ACC112 (cell line): ENCODE data around the gene FANK1.
"Not testable (repeated sequence)": the region's sequence is repeated elsewhere in the genome, so short reads cannot be mapped to it uniquely, and the experiment has no call there.

Experiments
- H2AFZ ChIP-seq: fragments of 200-600 bp; sonication (generic); one replicate; pipeline ENCODE4 v1.6.0; 2017; ENCODE audit warnings: antibody characterized with exemption, low read length; ENCODE audit not compliant: unreplicated experiment
- H3K27ac ChIP-seq: fragments of 200-600 bp; sonication (generic); 2 replicates; pipeline ENCODE4 v1.5.1; 2014; ENCODE audit warnings: low read depth, mild to moderate bottlenecking, antibody characterized with exemption, low read length, moderate library complexity
- H3K27me3 ChIP-seq: fragments of 200-600 bp; sonication (generic); 2 replicates; pipeline ENCODE4 v1.6.1; 2014; ENCODE audit warnings: mild to moderate bottlenecking, antibody characterized with exemption, low read length, moderate library complexity, mixed read lengths; ENCODE audit not compliant: insufficient read depth
- H3K36me3 ChIP-seq: fragments of 200-600 bp; sonication (generic); 2 replicates; pipeline ENCODE4 v1.6.1; 2016; ENCODE audit warnings: mild to moderate bottlenecking, antibody characterized with exemption, low read length, moderate library complexity, mixed read lengths; ENCODE audit not compliant: insufficient read depth
- H3K4me1 ChIP-seq: fragments of 200-600 bp; sonication (generic); one replicate; pipeline ENCODE4 v1.6.1; 2016; ENCODE audit warnings: low read length, mixed read lengths; ENCODE audit not compliant: insufficient read depth, unreplicated experiment, control insufficient read depth
- H3K4me3 ChIP-seq: fragments of 200-600 bp; sonication (generic); 2 replicates; pipeline ENCODE4 v1.5.1; 2014; ENCODE audit warnings: mild to moderate bottlenecking, low read depth, low read length
- H3K79me2 ChIP-seq: fragments of 200-600 bp; sonication (generic); one replicate; pipeline ENCODE4 v1.6.0; 2016; ENCODE audit warnings: low read length; ENCODE audit not compliant: control insufficient read depth, unreplicated experiment, insufficient read depth

The FANK1 gene

DNA sequence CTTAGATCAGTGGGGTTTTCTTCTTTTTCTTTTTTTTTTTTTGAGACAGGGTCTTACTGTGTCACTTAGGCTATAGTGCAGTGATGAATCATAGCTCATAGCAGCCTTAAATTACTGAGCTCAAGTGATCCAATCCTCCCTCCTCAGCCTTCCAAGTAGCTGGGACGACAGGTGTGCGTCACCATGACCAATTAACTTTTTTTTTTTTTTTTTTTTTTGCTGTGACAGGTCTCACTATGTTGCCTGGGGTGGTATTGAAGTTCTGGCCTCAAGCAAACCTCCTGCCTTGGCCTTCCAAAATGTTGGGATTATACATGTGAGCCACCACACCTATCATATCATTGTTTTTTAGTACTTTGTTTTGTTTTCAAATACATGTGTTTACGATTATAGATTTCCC, 13.1 kb downstream of the FANK1 start:
- H3K4me3 ChIP-seq, H3K27me3 ChIP-seq, H3K27ac ChIP-seq, H3K4me1 ChIP-seq, H3K36me3 ChIP-seq, H2AFZ ChIP-seq, H3K79me2 ChIP-seq: not testable (repeated sequence)

DNA sequence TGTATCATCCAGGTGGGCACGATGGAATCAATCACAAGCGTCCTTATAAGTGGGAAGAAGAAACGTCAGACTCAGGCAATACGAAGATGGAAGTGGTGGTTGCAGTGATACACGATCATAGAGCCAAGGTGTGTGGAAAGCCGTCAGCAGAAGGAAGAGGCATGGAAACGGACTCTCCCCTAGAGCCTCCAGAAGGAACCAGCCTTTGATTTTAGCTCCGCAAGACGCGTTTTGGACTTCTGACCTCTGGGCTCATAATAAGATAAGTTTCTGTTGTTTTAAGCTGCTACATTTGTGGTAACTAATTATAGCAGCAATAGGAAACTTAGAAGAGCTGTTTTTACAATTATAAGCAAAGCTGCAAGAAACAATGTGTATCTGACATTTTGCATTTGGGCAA, 14.8 kb downstream of the FANK1 start:
- no peak overlapping the region for H2AFZ ChIP-seq
- no peaks in the 10 kb centered on the region for H3K27me3 ChIP-seq
- H3K4me1 ChIP-seq, result no peaks in the 10 kb centered on the region
- no peaks in the 10 kb centered on the region for H3K79me2 ChIP-seq
- H3K27ac ChIP-seq, result no peak overlapping the region
- no peak overlapping the region for H3K4me3 ChIP-seq
- H3K36me3 ChIP-seq, result no peaks in the 10 kb centered on the region

DNA sequence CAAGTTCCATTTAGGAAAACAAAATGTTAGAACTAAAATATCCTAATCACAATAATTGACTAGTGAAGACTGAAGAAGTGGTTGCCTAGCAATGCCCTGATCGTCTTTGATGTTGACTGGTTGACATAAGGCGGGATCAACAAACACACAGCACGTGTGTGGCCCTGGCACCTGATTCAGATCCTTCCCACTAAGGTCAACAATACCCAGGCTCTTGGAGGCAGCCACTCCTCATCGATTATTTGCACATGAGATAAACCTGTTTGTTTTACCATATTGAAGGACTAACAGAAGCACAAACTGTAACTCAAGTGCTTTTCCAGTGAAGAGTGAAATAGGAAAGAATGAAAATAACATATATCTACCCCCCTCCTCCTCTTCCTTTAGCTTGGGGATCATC, 15.6 kb downstream of the FANK1 start:
- no peaks in the 10 kb centered on the region for H3K79me2 ChIP-seq
- no peaks in the 10 kb centered on the region for H3K36me3 ChIP-seq
- no peaks in the 10 kb centered on the region for H3K27me3 ChIP-seq
- no peak overlapping the region for H2AFZ ChIP-seq
- no peaks in the 10 kb centered on the region for H3K4me1 ChIP-seq
- H3K4me3 ChIP-seq, result no peak overlapping the region
- no peak overlapping the region for H3K27ac ChIP-seq

DNA sequence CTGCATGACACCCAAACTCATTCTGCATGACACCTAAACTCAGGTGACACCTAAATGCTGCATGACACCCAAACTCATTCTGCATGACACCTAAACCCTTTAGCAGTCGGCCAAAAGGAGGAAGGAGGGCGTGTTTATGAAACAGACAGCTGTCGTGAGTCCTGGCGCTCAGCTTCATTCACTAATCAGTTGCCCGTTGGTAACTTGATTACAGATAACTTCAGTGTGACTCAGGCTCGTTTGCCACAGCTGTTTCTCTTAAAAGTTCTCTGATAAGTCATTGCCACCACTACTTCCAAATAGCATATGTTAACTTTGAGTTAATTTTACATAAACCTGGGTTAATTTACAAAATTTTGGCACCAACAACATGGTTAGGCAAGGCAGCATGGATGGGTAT, 16.9 kb downstream of the FANK1 start:
- H2AFZ ChIP-seq, H3K4me1 ChIP-seq, H3K36me3 ChIP-seq, H3K4me3 ChIP-seq, H3K27me3 ChIP-seq, H3K27ac ChIP-seq, H3K79me2 ChIP-seq: not testable (repeated sequence)

DNA sequence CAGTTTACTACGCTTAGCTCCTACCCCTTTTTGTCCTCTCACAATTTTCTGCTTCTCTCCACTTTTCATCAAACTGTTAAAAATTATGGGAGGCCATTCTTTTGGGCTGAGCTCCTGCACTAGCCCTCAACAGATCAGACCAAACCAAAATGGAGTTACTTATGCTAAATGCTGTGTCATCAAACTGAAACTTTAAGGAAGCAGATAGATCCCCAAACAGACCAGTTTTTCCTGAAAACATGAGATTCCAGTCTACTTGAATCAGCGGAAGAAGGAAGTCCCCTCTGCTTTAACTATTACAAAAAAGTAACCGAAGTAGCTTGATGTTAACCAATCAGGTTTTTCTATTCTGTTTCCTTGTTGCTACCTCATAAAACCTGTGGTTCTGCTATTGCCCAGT, 20.6 kb downstream of the FANK1 start:
- H3K4me3 ChIP-seq, result no peak overlapping the region
- H3K27me3 ChIP-seq, result no peaks in the 10 kb centered on the region
- no peak overlapping the region for H3K27ac ChIP-seq
- H3K79me2 ChIP-seq, result no peaks in the 10 kb centered on the region
- H2AFZ ChIP-seq, result no peak overlapping the region
- no peaks in the 10 kb centered on the region for H3K36me3 ChIP-seq
- H3K4me1 ChIP-seq, result no peaks in the 10 kb centered on the region

DNA sequence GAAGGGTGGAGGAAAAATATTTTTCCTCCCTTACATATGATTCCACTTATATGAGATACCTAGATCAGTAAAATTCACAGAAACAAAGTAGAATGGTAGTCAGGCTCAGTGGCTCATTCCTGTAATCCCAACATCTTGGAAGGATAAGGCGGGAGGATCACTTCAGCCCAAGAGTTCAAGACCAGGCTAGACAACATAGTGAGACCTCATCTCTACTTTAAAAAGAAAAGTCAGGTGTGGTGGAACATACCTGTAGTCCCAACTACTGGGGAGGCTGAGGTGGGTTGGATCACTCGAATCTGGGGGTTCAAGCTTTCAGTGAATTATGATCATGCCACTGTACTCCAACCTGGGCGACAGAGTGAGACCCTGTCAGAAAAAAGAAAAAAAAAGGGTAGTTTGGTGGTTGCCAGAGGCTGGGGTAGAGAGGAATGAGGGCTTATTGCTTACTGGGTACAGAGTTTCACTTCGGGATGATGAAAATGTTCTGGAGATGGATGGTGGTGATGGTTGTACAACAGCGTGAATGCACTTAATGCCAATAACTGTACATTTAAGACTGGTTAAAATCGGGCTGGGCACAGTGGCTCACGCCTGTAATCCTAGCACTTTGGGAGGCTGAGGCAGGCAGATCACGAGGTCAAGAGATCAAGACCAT, 21.5 kb downstream of the FANK1 start:
- H3K36me3 ChIP-seq, H2AFZ ChIP-seq, H3K79me2 ChIP-seq, H3K4me3 ChIP-seq, H3K27ac ChIP-seq, H3K27me3 ChIP-seq, H3K4me1 ChIP-seq: not testable (repeated sequence)

DNA sequence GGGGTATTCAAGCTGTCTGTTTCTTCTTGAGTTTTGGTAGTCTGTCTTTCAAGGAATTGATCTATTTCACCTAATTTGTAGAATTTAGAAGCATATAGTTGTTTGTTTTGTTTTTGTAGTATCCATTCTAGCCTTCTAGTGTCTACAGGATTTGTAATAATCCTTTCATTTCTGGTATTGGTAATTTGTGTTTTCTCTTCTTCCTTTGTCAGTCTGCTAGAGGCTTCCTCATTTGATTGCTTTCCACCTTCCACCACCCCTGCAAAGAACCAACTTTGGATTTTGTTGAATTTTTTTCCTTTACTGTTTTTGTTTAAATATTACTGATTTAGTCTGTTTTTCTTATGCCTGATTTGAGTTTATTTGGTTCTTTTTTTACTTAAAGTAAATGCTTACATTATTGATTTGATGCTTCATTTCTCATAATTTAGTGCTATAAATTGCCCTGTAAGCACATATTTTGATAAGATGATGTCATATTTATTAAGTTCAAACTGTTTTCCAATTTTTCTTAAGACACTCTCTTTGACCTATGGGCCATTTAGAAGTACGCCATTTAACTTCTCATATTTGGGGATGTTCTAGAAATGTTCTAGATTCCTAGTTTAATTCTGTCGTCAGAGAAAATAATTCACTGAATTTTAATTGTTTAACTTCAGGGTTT, 25.4 kb downstream of the FANK1 start:
- H3K4me1 ChIP-seq, H3K27me3 ChIP-seq, H3K79me2 ChIP-seq, H3K4me3 ChIP-seq, H3K36me3 ChIP-seq, H3K27ac ChIP-seq, H2AFZ ChIP-seq: not testable (repeated sequence)

DNA sequence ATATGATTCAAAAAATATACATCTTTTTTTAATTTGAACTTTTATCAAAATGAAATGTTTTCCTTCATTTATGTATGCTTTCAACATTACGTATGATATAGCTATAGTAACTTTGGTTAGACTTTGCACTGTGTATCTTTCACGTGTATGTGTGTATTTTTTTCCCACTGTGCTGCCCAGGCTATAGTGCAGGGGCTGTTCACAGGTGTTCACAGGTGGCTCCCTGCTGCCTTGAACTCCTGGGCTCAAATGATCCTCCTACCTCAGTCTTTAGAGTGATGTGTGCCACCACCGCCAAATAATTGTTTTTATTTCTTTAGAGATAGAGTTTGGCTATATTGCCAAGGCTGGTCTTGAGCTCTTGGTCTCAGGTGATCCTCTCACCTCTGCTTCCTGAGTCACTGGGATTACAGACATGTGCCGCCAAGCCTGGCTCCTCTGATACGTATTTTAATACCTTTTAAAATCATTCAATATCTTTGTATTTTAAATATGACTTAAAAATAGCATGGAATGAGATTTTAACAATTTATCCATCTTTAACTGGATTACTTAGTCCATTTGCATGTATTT, 29.0 kb downstream of the FANK1 start:
- Histone ChIP-seq H3K27me3 (no peaks in the 10 kb centered on the region), H3K36me3 (no peaks in the 10 kb centered on the region), H3K4me1 (no peaks in the 10 kb centered on the region), H2AFZ (no peak overlapping the region), H3K79me2 (no peaks in the 10 kb centered on the region), H3K27ac (no peak overlapping the region), H3K4me3 (no peak overlapping the region)

DNA sequence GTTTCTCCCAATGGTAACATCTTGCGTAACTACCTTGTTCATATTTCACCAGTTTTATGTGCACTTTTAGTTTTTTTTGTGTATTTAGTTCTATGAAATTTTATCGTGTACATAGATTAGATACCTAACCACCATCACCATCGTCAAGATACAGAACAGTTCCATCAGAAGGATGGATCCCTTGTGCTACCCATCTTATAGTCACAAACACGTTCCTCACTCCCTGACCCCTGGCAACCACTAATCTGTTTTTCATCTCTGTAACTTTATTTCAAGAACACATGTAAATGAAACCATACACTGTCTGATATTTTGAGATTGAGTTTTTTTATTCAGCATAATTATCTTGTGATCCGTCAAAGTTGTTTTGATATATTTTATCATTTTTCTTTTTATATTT, 29.9 kb downstream of the FANK1 start:
- Histone ChIP-seq H3K4me3 (no peak overlapping the region), H3K27ac (no peak overlapping the region), H3K36me3 (no peaks in the 10 kb centered on the region), H3K27me3 (no peaks in the 10 kb centered on the region), H3K4me1 (no peaks in the 10 kb centered on the region), H2AFZ (no peak overlapping the region), H3K79me2 (no peaks in the 10 kb centered on the region)

DNA sequence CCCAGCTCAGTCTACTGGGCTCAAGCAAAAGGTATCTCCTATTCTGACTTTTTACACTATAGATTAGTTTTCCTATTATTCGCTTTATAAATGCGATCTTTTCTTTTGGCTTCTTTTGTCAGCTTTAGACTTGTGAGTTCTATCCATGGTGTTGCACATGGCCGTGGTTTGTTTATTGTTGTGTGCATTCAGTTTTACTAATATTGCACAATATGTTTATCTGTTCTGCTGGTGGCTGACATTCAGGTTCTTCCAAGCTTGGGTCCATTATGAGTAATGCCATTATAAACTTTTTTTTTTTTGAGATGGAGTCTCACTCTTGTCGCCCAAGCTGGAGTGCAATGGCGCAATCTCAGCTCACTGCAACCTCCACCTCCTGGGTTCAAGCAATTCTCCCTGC, 30.9 kb downstream of the FANK1 start:
- not testable (repeated sequence) for H3K4me1 ChIP-seq, H3K79me2 ChIP-seq, H3K27me3 ChIP-seq, H2AFZ ChIP-seq, H3K36me3 ChIP-seq, H3K4me3 ChIP-seq, H3K27ac ChIP-seq

DNA sequence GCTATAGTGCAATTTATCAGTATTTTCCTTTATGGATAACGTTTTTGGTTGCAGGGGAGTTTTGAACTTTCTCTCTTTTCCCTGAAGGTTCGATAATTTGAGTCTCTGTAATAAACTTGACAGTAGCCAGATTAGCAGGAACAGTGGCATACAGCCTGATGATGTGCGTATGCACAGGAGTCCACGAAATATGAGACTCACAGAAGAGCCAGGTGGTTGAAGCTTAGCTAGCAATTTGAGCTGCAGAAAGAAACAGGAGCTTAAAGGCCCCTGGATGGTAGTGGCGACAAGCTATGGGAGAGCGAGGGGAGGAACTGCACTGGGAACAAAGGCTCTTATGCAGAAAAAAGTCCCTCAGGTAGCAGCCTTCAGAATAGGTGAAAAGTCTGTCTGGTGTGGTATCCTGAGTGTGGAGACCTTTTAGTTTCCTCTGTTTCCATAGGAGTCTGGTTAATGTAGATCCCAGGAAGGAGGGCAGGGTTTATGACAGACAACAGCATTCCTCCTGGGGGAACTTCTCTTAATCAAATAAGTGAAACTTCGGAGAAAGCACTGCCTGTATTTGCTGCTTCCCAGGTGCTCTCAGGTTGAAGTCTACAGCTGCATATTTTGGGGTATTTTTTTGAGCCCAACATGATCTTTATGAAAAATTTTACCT, 32.7 kb downstream of the FANK1 start:
- Histone ChIP-seq H3K27ac (no peak overlapping the region), H3K4me1 (no peaks in the 10 kb centered on the region), H3K36me3 (no peaks in the 10 kb centered on the region), H3K79me2 (no peaks in the 10 kb centered on the region), H3K27me3 (no peaks in the 10 kb centered on the region), H2AFZ (no peak overlapping the region), H3K4me3 (no peak overlapping the region)
